ENCODE data around the gene CFAP46. TPM values are rescaled to one million over a fixed set of nuclear protein-coding genes. Genes with fewer than 3 reads are reported as not detected.
A peak's percentile ranks its signal among the peaks of the same experiment; 100 is the strongest.
"Not testable (repeated sequence)": the region's sequence is repeated elsewhere in the genome, so short reads cannot be mapped to it uniquely, and the experiment has no call there.

Gene CFAP46
- total and polyA plus RNA-seq, 2 experiments from 2014 or later: 2.2 to 2.4 TPM

GRCh38 chr10:132905661-132906060, 36.7 kb downstream of the CFAP46 start:
- no peak overlapping the region for H3K4me2 ChIP-seq
- DNase-seq (ENCODE audit: low spot score): no peak
- no peaks in the 10 kb centered on the region for H3K4me1 ChIP-seq (ENCODE audit: insufficient read depth)
- no peak overlapping the region for H3K27ac ChIP-seq
- no peaks in the 10 kb centered on the region for H3K79me2 ChIP-seq
- no peaks in the 10 kb centered on the region for H4K20me1 ChIP-seq (ENCODE audit: insufficient read depth, poor library complexity, severe bottlenecking)
- 86% methylated on average over 1 of the region's 1 CpG for WGBS (ENCODE audit: low lambda C conversion rate, missing lambda C conversion rate)
- H3K36me3 ChIP-seq (replicated peaks; ENCODE audit: insufficient read depth, low read depth): no peaks in the 10 kb centered on the region
- H3K9me2 ChIP-seq (replicated peaks; ENCODE audit: insufficient read depth): no peaks in the 10 kb centered on the region
- no peak for TF ChIP-seq EZH2 (IDR thresholded peaks at IDR 0.05; ENCODE audit: borderline replicate concordance)
- no peak for TF ChIP-seq CTCF (IDR thresholded peaks at IDR 0.05; ENCODE audit: poor library complexity)
- TF ChIP-seq EZH2phosphoT487 (IDR thresholded peaks at IDR 0.05; ENCODE audit: low read depth, severe bottlenecking, unreplicated experiment): no peak
- H3K27me3 ChIP-seq: no peaks in the 10 kb centered on the region
- no peaks in the 10 kb centered on the region for H3K9me3 ChIP-seq (ENCODE audit: low read depth)
- H2AFZ ChIP-seq: no peak overlapping the region
- no peak overlapping the region for H3K4me3 ChIP-seq

GRCh38 chr10:132904814-132905649, 37.3 kb downstream of the CFAP46 start:
- WGBS (ENCODE audit: low lambda C conversion rate, missing lambda C conversion rate): 88% methylated on average over 21 of the region's 21 CpGs
- H3K27me3 ChIP-seq: no peaks in the 10 kb centered on the region
- no peak overlapping the region for H3K4me3 ChIP-seq
- H3K9me3 ChIP-seq (ENCODE audit: low read depth): no peaks in the 10 kb centered on the region
- TF ChIP-seq CTCF (IDR thresholded peaks at IDR 0.05; ENCODE audit: poor library complexity) (no peak), EZH2 (IDR thresholded peaks at IDR 0.05; ENCODE audit: borderline replicate concordance) (no peak), EZH2phosphoT487 (IDR thresholded peaks at IDR 0.05; ENCODE audit: low read depth, severe bottlenecking, unreplicated experiment) (no peak)
- H3K36me3 ChIP-seq (replicated peaks; ENCODE audit: insufficient read depth, low read depth): no peaks in the 10 kb centered on the region
- DNase-seq (ENCODE audit: low spot score): no peak
- no peak overlapping the region for H3K4me2 ChIP-seq
- no peak overlapping the region for H3K27ac ChIP-seq
- no peaks in the 10 kb centered on the region for H3K4me1 ChIP-seq (ENCODE audit: insufficient read depth)
- H4K20me1 ChIP-seq (ENCODE audit: insufficient read depth, poor library complexity, severe bottlenecking): no peaks in the 10 kb centered on the region
- H3K9me2 ChIP-seq (replicated peaks; ENCODE audit: insufficient read depth): no peaks in the 10 kb centered on the region
- no peaks in the 10 kb centered on the region for H3K79me2 ChIP-seq
- H2AFZ ChIP-seq: no peak overlapping the region

- DNase-seq (ENCODE audit: low spot score): peak; percentile 66
- TF ChIP-seq EZH2phosphoT487 (IDR thresholded peaks at IDR 0.05; ENCODE audit: low read depth, severe bottlenecking, unreplicated experiment) (no peak), EZH2 (IDR thresholded peaks at IDR 0.05; ENCODE audit: borderline replicate concordance) (no peak), CTCF (IDR thresholded peaks at IDR 0.05; ENCODE audit: poor library complexity) (peak; percentile 75)
- no peak overlapping the region for H3K27ac ChIP-seq
- H3K4me2 ChIP-seq: no peak overlapping the region
- no peaks in the 10 kb centered on the region for H3K27me3 ChIP-seq
- H3K9me2 ChIP-seq (replicated peaks; ENCODE audit: insufficient read depth): no peaks in the 10 kb centered on the region
- 35% methylated on average over 15 of the region's 15 CpGs for WGBS (ENCODE audit: low lambda C conversion rate, missing lambda C conversion rate)
- no peaks in the 10 kb centered on the region for H4K20me1 ChIP-seq (ENCODE audit: insufficient read depth, poor library complexity, severe bottlenecking)
- H3K79me2 ChIP-seq: no peaks in the 10 kb centered on the region
- H3K36me3 ChIP-seq (replicated peaks; ENCODE audit: insufficient read depth, low read depth): no peaks in the 10 kb centered on the region
- H3K4me1 ChIP-seq (ENCODE audit: insufficient read depth): no peaks in the 10 kb centered on the region
- no peak overlapping the region for H2AFZ ChIP-seq
- H3K9me3 ChIP-seq (ENCODE audit: low read depth): no peaks in the 10 kb centered on the region
- no peak overlapping the region for H3K4me3 ChIP-seq
Observed at GRCh38 chr10:132904181-132904813, 38.1 kb downstream of the CFAP46 start.

GRCh38 chr10:132902656-132903575, 39.5 kb downstream of the CFAP46 start:
- not testable (repeated sequence) for H3K4me3 ChIP-seq; H3K9me3 ChIP-seq (ENCODE audit: low read depth); H3K27me3 ChIP-seq; H3K27ac ChIP-seq; H3K4me2 ChIP-seq; H3K79me2 ChIP-seq; DNase-seq (ENCODE audit: low spot score); H3K9me2 ChIP-seq (replicated peaks; ENCODE audit: insufficient read depth); H2AFZ ChIP-seq; H3K4me1 ChIP-seq (ENCODE audit: insufficient read depth); H3K36me3 ChIP-seq (replicated peaks; ENCODE audit: insufficient read depth, low read depth); H4K20me1 ChIP-seq (ENCODE audit: insufficient read depth, poor library complexity, severe bottlenecking)
- WGBS (ENCODE audit: low lambda C conversion rate, missing lambda C conversion rate): 91% methylated on average over 19 of the region's 19 CpGs

Measured in hepatocyte (in vitro differentiated cells).